ENCODE results near the gene ZFAND5.

ZFAND5 gene

GRCh38 chr9:72313507-72313906, 51.5 kb downstream of the ZFAND5 start:
- no peaks in the 10 kb centered on the region for H3K36me3 ChIP-seq (replicated peaks; ENCODE audit: insufficient read depth, low read length)
- no peak overlapping the region for H3K4me2 ChIP-seq (ENCODE audit: low read depth, low read length)
- H3K4me3 ChIP-seq (ENCODE audit: low read length): no peak overlapping the region
- TF ChIP-seq EZH2 (optimal IDR thresholded peaks at IDR 0.05; ENCODE audit: low read depth, low read length): no peak
- TF ChIP-seq EZH2phosphoT487 (IDR thresholded peaks at IDR 0.05; ENCODE audit: low read length): no peak
- no peak for TF ChIP-seq CTCF (IDR thresholded peaks at IDR 0.05; ENCODE audit: low read length)
- H3F3A ChIP-seq (ENCODE audit: insufficient read depth, low read length): no peaks in the 10 kb centered on the region
- H4K20me1 ChIP-seq (ENCODE audit: insufficient read depth, low read length): no peaks in the 10 kb centered on the region
- no peaks in the 10 kb centered on the region for H3K27me3 ChIP-seq (replicated peaks; ENCODE audit: insufficient read depth, low read length)
- H3K4me1 ChIP-seq (ENCODE audit: low read length): no peaks in the 10 kb centered on the region
- no peak overlapping the region for H2AFZ ChIP-seq (ENCODE audit: low read length)
- H3K79me2 ChIP-seq (ENCODE audit: low read length): no peaks in the 10 kb centered on the region
- H3K9me2 ChIP-seq (replicated peaks; ENCODE audit: insufficient read depth, low read length): no peaks in the 10 kb centered on the region
- DNase-seq: no peak
- H3K27ac ChIP-seq (ENCODE audit: low read length): no peak overlapping the region
- H3K9ac ChIP-seq (ENCODE audit: low read length): no peak overlapping the region
- no peaks in the 10 kb centered on the region for H3K9me3 ChIP-seq (replicated peaks; ENCODE audit: insufficient read depth, low read length)

GRCh38 chr9:72312386-72312987, 52.5 kb downstream of the ZFAND5 start:
- Histone ChIP-seq H3F3A (ENCODE audit: insufficient read depth, low read length) (no peaks in the 10 kb centered on the region), H3K27ac (ENCODE audit: low read length) (no peak overlapping the region), H3K36me3 (replicated peaks; ENCODE audit: insufficient read depth, low read length) (no peaks in the 10 kb centered on the region), H3K4me1 (ENCODE audit: low read length) (no peaks in the 10 kb centered on the region), H3K9me3 (replicated peaks; ENCODE audit: insufficient read depth, low read length) (no peaks in the 10 kb centered on the region), H2AFZ (ENCODE audit: low read length) (no peak overlapping the region), H3K9me2 (replicated peaks; ENCODE audit: insufficient read depth, low read length) (no peaks in the 10 kb centered on the region), H3K9ac (ENCODE audit: low read length) (no peak overlapping the region), H3K4me2 (ENCODE audit: low read depth, low read length) (no peak overlapping the region), H3K79me2 (ENCODE audit: low read length) (no peaks in the 10 kb centered on the region), H4K20me1 (ENCODE audit: insufficient read depth, low read length) (no peaks in the 10 kb centered on the region), H3K4me3 (ENCODE audit: low read length) (no peak overlapping the region), H3K27me3 (replicated peaks; ENCODE audit: insufficient read depth, low read length) (no peaks in the 10 kb centered on the region)
- TF ChIP-seq EZH2phosphoT487 (IDR thresholded peaks at IDR 0.05; ENCODE audit: low read length) (no peak), EZH2 (optimal IDR thresholded peaks at IDR 0.05; ENCODE audit: low read depth, low read length) (no peak), CTCF (IDR thresholded peaks at IDR 0.05; ENCODE audit: low read length) (no peak)
- no peak for DNase-seq

- Histone ChIP-seq H4K20me1 (ENCODE audit: insufficient read depth, low read length) (no peaks in the 10 kb centered on the region), H3K9ac (ENCODE audit: low read length) (no peak overlapping the region), H3K36me3 (replicated peaks; ENCODE audit: insufficient read depth, low read length) (no peaks in the 10 kb centered on the region), H3K4me2 (ENCODE audit: low read depth, low read length) (no peak overlapping the region), H2AFZ (ENCODE audit: low read length) (no peak overlapping the region), H3K9me3 (replicated peaks; ENCODE audit: insufficient read depth, low read length) (no peaks in the 10 kb centered on the region), H3K79me2 (ENCODE audit: low read length) (no peaks in the 10 kb centered on the region), H3K4me1 (ENCODE audit: low read length) (peaks cover 10% of the 10 kb centered on the region), H3F3A (ENCODE audit: insufficient read depth, low read length) (no peaks in the 10 kb centered on the region), H3K27ac (ENCODE audit: low read length) (no peak overlapping the region), H3K27me3 (replicated peaks; ENCODE audit: insufficient read depth, low read length) (no peaks in the 10 kb centered on the region), H3K9me2 (replicated peaks; ENCODE audit: insufficient read depth, low read length) (no peaks in the 10 kb centered on the region), H3K4me3 (ENCODE audit: low read length) (no peak overlapping the region)
- DNase-seq: no peak
- no peak for TF ChIP-seq EZH2phosphoT487 (IDR thresholded peaks at IDR 0.05; ENCODE audit: low read length)
- TF ChIP-seq CTCF (IDR thresholded peaks at IDR 0.05; ENCODE audit: low read length): no peak
- TF ChIP-seq EZH2 (optimal IDR thresholded peaks at IDR 0.05; ENCODE audit: low read depth, low read length): no peak
Observed at GRCh38 chr9:72309364-72310133, 55.5 kb downstream of the ZFAND5 start.
